Measurements from ENCODE around the gene MAP4K4. TPM values are rescaled to one million over a fixed set of nuclear protein-coding genes. Genes with fewer than 3 reads are reported as not detected.

Gene MAP4K4
- total RNA-seq, 1 experiment from 2014 or later: 132 TPM

DNA sequence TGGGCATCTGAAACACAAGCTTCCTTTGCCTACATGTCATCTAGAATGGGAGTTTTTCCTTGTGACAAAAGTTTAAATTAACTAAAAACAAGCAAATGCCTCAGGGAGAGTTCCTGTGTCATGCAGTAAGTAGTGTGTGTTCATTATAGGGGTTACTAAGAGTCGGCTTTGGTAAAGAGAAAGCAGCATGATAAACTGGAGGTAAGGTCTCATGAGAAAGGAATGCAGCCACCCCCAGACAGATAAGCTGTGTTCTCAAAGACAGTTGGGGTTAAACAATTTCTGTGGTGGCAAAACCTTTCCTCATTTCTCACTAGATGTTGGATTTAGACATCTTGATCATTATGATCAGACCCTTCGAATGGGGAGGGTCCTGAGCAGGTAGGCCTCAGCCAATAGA lies 129.7 kb downstream of the MAP4K4 start:
- no peak overlapping the region for H3K27ac ChIP-seq (ENCODE audit: insufficient read length, low read depth, low read length)
- no peaks in the 10 kb centered on the region for H3K27me3 Mint-ChIP-seq (ENCODE audit: low read depth)
- H2BK120ac ChIP-seq (ENCODE audit: low read depth, low read length, poor library complexity, severe bottlenecking): no peak overlapping the region
- H3K4me1 ChIP-seq (ENCODE audit: insufficient read depth, low read length): no peaks in the 10 kb centered on the region; the same call in 1 of the 2 replicates
- no peak overlapping the region for H3K4me3 Mint-ChIP-seq
- H2AFZ ChIP-seq (ENCODE audit: low read length): no peak overlapping the region
- no peak overlapping the region for H2BK12ac ChIP-seq (ENCODE audit: insufficient read length, low read depth, low read length)
- no peak overlapping the region for H3K4ac ChIP-seq (ENCODE audit: low read depth, low read length)
- WGBS (ENCODE audit: extremely low coverage, insufficient read length, low lambda C conversion rate): no CpG with 5 or more reads among the region's 2 CpGs
- H4K8ac ChIP-seq (replicated peaks; ENCODE audit: insufficient read length, low read depth, low read length): no peak overlapping the region
- H3K79me1 ChIP-seq (ENCODE audit: insufficient read depth, low read depth, low read length, poor library complexity, severe bottlenecking): peaks cover 3% of the 10 kb centered on the region
- no peak overlapping the region for H3K9ac ChIP-seq (ENCODE audit: extremely low read depth, insufficient read length, low read length)
- H3K9me3 ChIP-seq (ENCODE audit: control insufficient read depth, low read depth, low read length): no peaks in the 10 kb centered on the region
- no peaks in the 10 kb centered on the region for H3K79me2 ChIP-seq (ENCODE audit: insufficient read depth, low read length)
- H4K20me1 ChIP-seq (ENCODE audit: control insufficient read depth, insufficient read depth, insufficient read length): no peaks in the 10 kb centered on the region
- H3K56ac ChIP-seq (ENCODE audit: insufficient read length, low read depth, low read length): no peak overlapping the region
- H3K4me2 ChIP-seq (ENCODE audit: insufficient read depth, insufficient read length, low read length): no peak overlapping the region
- H3T11ph ChIP-seq (ENCODE audit: low read length): no peak overlapping the region
- H3K27me3 ChIP-seq (ENCODE audit: insufficient read depth, low read length): no peaks in the 10 kb centered on the region
- no peak overlapping the region for H2BK20ac ChIP-seq (ENCODE audit: low read depth, low read length, poor library complexity, severe bottlenecking)
- peaks cover 16 to 27% of the 10 kb centered on the region in 2 experiments for H3K4me1 Mint-ChIP-seq
- H4K5ac ChIP-seq (ENCODE audit: insufficient read length, low read depth, low read length): no peak overlapping the region
- H3K23me2 ChIP-seq (ENCODE audit: insufficient read length, low read depth, low read length, poor library complexity, severe bottlenecking): no peaks in the 10 kb centered on the region
- no peaks in the 10 kb centered on the region for H3K9me3 Mint-ChIP-seq
- H3K27ac Mint-ChIP-seq: peak overlapping the region in 1 of 3 experiments; percentile 82; a peak in 1 of 7 replicates
- H2BK5ac ChIP-seq (ENCODE audit: insufficient read length, low read length): no peak overlapping the region
- no peak overlapping the region for H3K14ac ChIP-seq (ENCODE audit: insufficient read depth, low read length)
- H3K36me3 Mint-ChIP-seq (ENCODE audit: insufficient read depth in 1 of 3, low read depth in 3 of 3): peaks cover 11 to 45% (median 42%) of the 10 kb centered on the region in 3 experiments; a peak in 6 of 7 replicates
- H3K23ac ChIP-seq (ENCODE audit: insufficient read length, low read depth, low read length): no peak overlapping the region
- no peak overlapping the region for H2AK5ac ChIP-seq (ENCODE audit: insufficient read length, low read length)
- TF ChIP-seq, protein P1, sequence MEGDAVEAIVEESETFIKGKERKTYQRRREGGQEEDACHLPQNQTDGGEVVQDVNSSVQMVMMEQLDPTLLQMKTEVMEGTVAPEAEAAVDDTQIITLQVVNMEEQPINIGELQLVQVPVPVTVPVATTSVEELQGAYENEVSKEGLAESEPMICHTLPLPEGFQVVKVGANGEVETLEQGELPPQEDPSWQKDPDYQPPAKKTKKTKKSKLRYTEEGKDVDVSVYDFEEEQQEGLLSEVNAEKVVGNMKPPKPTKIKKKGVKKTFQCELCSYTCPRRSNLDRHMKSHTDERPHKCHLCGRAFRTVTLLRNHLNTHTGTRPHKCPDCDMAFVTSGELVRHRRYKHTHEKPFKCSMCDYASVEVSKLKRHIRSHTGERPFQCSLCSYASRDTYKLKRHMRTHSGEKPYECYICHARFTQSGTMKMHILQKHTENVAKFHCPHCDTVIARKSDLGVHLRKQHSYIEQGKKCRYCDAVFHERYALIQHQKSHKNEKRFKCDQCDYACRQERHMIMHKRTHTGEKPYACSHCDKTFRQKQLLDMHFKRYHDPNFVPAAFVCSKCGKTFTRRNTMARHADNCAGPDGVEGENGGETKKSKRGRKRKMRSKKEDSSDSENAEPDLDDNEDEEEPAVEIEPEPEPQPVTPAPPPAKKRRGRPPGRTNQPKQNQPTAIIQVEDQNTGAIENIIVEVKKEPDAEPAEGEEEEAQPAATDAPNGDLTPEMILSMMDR (conservative IDR thresholded peaks at IDR 0.05): no peak
- no peak for DNase-seq
- H3K18ac ChIP-seq (ENCODE audit: insufficient read length, low read depth, low read length): no peak overlapping the region
- H2BK15ac ChIP-seq (ENCODE audit: low read depth, low read length): no peak overlapping the region
- H4K91ac ChIP-seq (ENCODE audit: insufficient read length, low read depth, low read length): no peak overlapping the region

All from H9 (cell line).